Neural progenitor cell (in vitro differentiated cells): ENCODE data around the gene ANXA6. TPM values are rescaled to one million over a fixed set of nuclear protein-coding genes. Genes with fewer than 3 reads are reported as not detected.

Experiments
- DNase-seq: peaks from one replicate; pipeline ENCODE4 v3.0.0-alpha.2; 2016; ENCODE audit warnings: low spot score
- H2AFZ ChIP-seq: fragments of 200-600 bp; sonication (generic); replicated peaks from 2 replicates; pipeline ENCODE4 v1.6.1; 2016; ENCODE audit warnings: antibody characterized with exemption
- H3F3A ChIP-seq: fragments of 200-600 bp; sonication (generic); 2 replicates; pipeline ENCODE4 v1.6.1; 2016; ENCODE audit warnings: antibody characterized with exemption, low read depth
- H3K27ac ChIP-seq: fragments of 200-600 bp; sonication (generic); 2 replicates; pipeline ENCODE4 v1.5.1; 2016; ENCODE audit warnings: mild to moderate bottlenecking
- H3K27me3 ChIP-seq: fragments of 200-600 bp; sonication (generic); 2 replicates; pipeline ENCODE4 v1.6.1; 2016; ENCODE audit warnings: mild to moderate bottlenecking, moderate library complexity
- H3K36me3 ChIP-seq: fragments of 200-600 bp; sonication (generic); 2 replicates; pipeline ENCODE4 v1.5.1; 2016
- H3K4me1 ChIP-seq: fragments of 200-600 bp; sonication (generic); 2 replicates; pipeline ENCODE4 v1.6.1; 2016; ENCODE audit warnings: mixed run types
- H3K4me2 ChIP-seq: fragments of 200-600 bp; sonication (generic); 2 replicates; pipeline ENCODE4 v1.6.1; 2016
- H3K4me3 ChIP-seq: fragments of 200-600 bp; sonication (generic); 2 replicates; pipeline ENCODE4 v1.5.1; 2016
- H3K79me2 ChIP-seq: fragments of 200-600 bp; sonication (generic); 2 replicates; pipeline ENCODE4 v1.6.1; 2016; ENCODE audit warnings: low read depth
- H3K9ac ChIP-seq: fragments of 200-600 bp; sonication (generic); 2 replicates; pipeline ENCODE4 v1.6.1; 2016
- H3K9me3 ChIP-seq: fragments of 200-600 bp; sonication (generic); 2 replicates; pipeline ENCODE4 v1.5.1; 2016; ENCODE audit warnings: low read depth
- H4K20me1 ChIP-seq: fragments of 200-600 bp; sonication (generic); 2 replicates; pipeline ENCODE4 v1.6.1; 2016; ENCODE audit warnings: low read depth
- H3K27ac Mint-ChIP-seq: 3 replicates; pipeline ENCODE4 v1.8.0; 2021; ENCODE audit warnings: mixed read lengths
- H3K27me3 Mint-ChIP-seq: 2 replicates; pipeline ENCODE4 v1.8.0; 2022; ENCODE audit warnings: low read depth, mild to moderate bottlenecking, inconsistent platforms, moderate library complexity, mixed read lengths; ENCODE audit not compliant: insufficient read depth
- H3K36me3 Mint-ChIP-seq: 3 replicates; pipeline ENCODE4 v1.8.0; 2021; ENCODE audit warnings: mixed read lengths
- H3K4me1 Mint-ChIP-seq: 3 replicates; pipeline ENCODE4 v1.8.0; 2021; ENCODE audit warnings: mixed read lengths
- H3K4me3 Mint-ChIP-seq: 3 replicates; pipeline ENCODE4 v1.8.0; 2021; ENCODE audit warnings: mild to moderate bottlenecking, moderate library complexity, mixed read lengths
- H3K9me3 Mint-ChIP-seq: 3 replicates; pipeline ENCODE4 v1.8.0; 2020; ENCODE audit warnings: mixed read lengths
- EZH2 ChIP-seq: fragments of 200-600 bp; sonication (generic); IDR thresholded peaks from 2 replicates; pipeline ENCODE4 v1.6.1; 2017; ENCODE audit warnings: antibody characterized with exemption, mild to moderate bottlenecking, moderate library complexity
- EZH2phosphoT487 ChIP-seq: fragments of 200-600 bp; sonication (generic); IDR thresholded peaks from 2 replicates; pipeline ENCODE4 v1.6.1; 2017; ENCODE audit warnings: antibody characterized with exemption
- total RNA-seq: library from RNA; depleted of rRNA; stranded (reverse); fragments of >200 nt; gene quantifications from 2 replicates; pipeline ENCODE4 v1.2.3, GENCODE V29; 2015; ENCODE audit warnings: low replicate concordance
- TF ChIP-seq, protein P1 (sequence below): fragments of 200-600 bp; sonication (generic); IDR thresholded peaks from 2 replicates; pipeline ENCODE4 v1.5.1; 2017; ENCODE audit warnings: antibody characterized with exemption, mild to moderate bottlenecking

ANXA6 gene
- total RNA-seq, 1 donor from 2014 or later: 97.6 TPM

DNA sequence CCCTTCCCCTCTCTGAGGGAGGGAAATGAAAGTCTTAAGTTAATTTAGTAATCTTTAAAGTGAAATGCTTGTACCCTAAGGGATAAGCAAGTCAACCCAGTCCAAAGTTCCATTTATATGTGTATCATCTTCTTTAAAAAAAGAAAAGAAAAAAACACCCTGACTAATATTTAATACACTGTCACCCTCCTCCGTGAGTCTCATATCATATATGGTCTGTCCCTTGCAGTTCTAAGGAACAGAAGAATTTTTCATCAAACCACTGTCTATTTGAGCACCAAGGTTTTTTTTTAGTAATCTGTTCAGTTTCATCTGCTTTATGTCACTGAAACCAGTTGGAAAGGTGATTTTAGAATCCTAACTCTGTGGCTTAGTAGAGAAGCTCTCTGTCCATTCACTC is 92.0 kb downstream of the ANXA6 start:
- Histone ChIP-seq H3K9me3 (no peaks in the 10 kb centered on the region), H3K27me3 (no peaks in the 10 kb centered on the region), H3K27ac (no peak overlapping the region), H2AFZ (no peak overlapping the region), H3K36me3 (no peaks in the 10 kb centered on the region), H3F3A (no peaks in the 10 kb centered on the region), H3K4me3 (no peak overlapping the region), H3K4me2 (no peak overlapping the region), H3K4me1 (no peaks in the 10 kb centered on the region), H4K20me1 (peaks cover 45% of the 10 kb centered on the region), H3K9ac (no peak overlapping the region), H3K79me2 (peaks cover 6% of the 10 kb centered on the region)
- Mint-ChIP-seq H3K4me1 (peaks cover 10% of the 10 kb centered on the region), H3K4me3 (no peak overlapping the region), H3K27me3 (no peaks in the 10 kb centered on the region), H3K9me3 (peaks cover 2% of the 10 kb centered on the region), H3K36me3 (peaks cover 7% of the 10 kb centered on the region), H3K27ac (no peak overlapping the region)
- no peak for TF ChIP-seq EZH2phosphoT487
- TF ChIP-seq, protein P1, sequence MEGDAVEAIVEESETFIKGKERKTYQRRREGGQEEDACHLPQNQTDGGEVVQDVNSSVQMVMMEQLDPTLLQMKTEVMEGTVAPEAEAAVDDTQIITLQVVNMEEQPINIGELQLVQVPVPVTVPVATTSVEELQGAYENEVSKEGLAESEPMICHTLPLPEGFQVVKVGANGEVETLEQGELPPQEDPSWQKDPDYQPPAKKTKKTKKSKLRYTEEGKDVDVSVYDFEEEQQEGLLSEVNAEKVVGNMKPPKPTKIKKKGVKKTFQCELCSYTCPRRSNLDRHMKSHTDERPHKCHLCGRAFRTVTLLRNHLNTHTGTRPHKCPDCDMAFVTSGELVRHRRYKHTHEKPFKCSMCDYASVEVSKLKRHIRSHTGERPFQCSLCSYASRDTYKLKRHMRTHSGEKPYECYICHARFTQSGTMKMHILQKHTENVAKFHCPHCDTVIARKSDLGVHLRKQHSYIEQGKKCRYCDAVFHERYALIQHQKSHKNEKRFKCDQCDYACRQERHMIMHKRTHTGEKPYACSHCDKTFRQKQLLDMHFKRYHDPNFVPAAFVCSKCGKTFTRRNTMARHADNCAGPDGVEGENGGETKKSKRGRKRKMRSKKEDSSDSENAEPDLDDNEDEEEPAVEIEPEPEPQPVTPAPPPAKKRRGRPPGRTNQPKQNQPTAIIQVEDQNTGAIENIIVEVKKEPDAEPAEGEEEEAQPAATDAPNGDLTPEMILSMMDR: no peak
- no peak for TF ChIP-seq EZH2
- DNase-seq: no peak

DNA sequence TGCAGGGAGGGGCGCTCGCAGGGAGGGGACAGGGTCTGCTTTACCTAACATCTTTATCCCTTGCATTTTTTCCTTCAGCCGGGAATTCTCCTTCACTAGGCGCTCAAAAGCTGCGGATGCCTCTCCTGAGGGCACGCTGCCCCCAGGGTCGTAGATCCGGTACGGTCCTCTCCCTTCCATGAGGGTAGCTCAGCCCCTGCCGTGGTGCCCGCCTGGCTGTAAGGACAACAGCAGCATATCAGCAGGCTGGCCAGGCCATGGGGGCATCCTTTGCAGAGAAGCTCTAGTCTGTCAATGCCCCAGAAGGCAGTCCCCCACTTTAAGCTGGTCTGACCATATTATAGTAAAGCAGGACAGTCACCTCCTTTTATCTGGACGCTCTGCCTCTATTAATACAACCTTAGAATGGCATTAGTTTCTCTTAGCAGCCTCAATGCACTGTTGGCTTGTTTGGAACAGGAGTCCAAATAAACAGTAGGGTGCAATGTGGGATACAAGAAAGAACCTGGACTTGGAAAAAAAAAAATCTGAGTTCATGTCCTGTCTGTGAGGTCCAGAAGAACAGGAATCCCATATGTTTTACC is 92.6 kb downstream of the ANXA6 start:
- no peak overlapping the region for H3K27ac ChIP-seq
- no peak for DNase-seq
- no peak overlapping the region for H2AFZ ChIP-seq
- no peak overlapping the region for H3K4me3 ChIP-seq
- no peak overlapping the region for H3K4me2 ChIP-seq
- Mint-ChIP-seq H3K27ac (no peak overlapping the region), H3K4me3 (no peak overlapping the region), H3K9me3 (peaks cover 2% of the 10 kb centered on the region), H3K4me1 (peaks cover 10% of the 10 kb centered on the region), H3K36me3 (peaks cover 7% of the 10 kb centered on the region), H3K27me3 (no peaks in the 10 kb centered on the region)
- no peak overlapping the region for H3K9ac ChIP-seq
- H3K9me3 ChIP-seq: no peaks in the 10 kb centered on the region
- H3K27me3 ChIP-seq: no peaks in the 10 kb centered on the region
- no peaks in the 10 kb centered on the region for H3K4me1 ChIP-seq
- TF ChIP-seq EZH2: no peak
- TF ChIP-seq, protein P1: no peak
- no peak for TF ChIP-seq EZH2phosphoT487
- H4K20me1 ChIP-seq: peaks cover 39% of the 10 kb centered on the region
- no peaks in the 10 kb centered on the region for H3F3A ChIP-seq
- H3K79me2 ChIP-seq: peaks cover 6% of the 10 kb centered on the region
- H3K36me3 ChIP-seq: no peaks in the 10 kb centered on the region

DNA sequence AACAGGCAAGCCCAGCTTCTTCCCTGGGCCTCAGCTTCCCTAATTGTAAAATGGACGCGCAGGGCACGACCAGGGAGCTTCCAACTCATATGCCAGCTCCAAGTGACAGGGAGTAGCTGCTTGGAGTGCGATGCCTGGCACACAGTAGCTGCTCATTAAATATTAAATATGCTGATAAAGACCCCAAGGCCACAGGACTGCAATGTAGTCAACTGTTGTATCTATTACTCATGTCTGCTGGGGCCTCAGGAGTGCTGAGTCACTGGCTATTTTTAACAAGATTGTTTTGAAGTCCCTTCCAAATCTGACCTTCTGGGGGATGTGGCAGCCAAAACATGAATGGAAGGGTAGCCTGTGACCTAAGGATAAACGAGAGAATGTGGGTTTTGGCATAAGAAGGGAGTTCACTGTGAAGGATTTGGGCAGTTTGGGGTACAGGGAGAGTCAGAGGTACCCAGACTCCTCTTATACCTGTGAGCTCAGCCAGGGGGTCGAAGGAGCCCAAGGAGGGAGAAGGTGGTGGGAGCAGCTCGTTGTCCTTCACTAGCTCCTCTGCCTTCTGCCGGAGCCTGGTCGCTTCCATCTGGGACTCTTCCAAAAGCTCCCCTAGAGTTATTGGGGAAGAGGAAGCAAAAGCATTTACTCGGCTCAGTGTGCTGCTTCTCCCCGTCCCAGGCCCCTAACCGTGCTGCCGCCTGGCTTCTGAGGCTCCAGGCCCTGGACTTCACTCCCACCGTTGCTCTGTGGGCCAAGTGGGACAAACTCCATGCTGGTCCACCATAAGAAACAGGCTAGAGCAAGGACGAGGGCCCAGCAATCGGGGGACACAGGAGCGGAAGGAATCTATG is 94.2 kb downstream of the ANXA6 start:
- no peaks in the 10 kb centered on the region for H3K27me3 ChIP-seq
- peaks cover 13% of the 10 kb centered on the region for H3K36me3 Mint-ChIP-seq

More for the DNA sequence above, 94.2 kb downstream of the ANXA6 start:
- no peaks in the 10 kb centered on the region for H3K27me3 Mint-ChIP-seq
- Histone ChIP-seq H3K36me3 (no peaks in the 10 kb centered on the region), H3K79me2 (peaks cover 6% of the 10 kb centered on the region), H3K9ac (no peak overlapping the region), H3K4me1 (no peaks in the 10 kb centered on the region), H3F3A (no peaks in the 10 kb centered on the region), H3K27ac (no peak overlapping the region), H3K9me3 (no peaks in the 10 kb centered on the region), H3K4me2 (no peak overlapping the region), H3K4me3 (no peak overlapping the region), H2AFZ (no peak overlapping the region), H4K20me1 (peaks cover 22% of the 10 kb centered on the region)
- H3K9me3 Mint-ChIP-seq: peaks cover 2% of the 10 kb centered on the region
- peaks cover 10% of the 10 kb centered on the region for H3K4me1 Mint-ChIP-seq
- peak overlapping the region; percentile 26 for H3K27ac Mint-ChIP-seq
- no peak for DNase-seq
- H3K4me3 Mint-ChIP-seq: no peak overlapping the region
- TF ChIP-seq, protein P1: no peak
- TF ChIP-seq EZH2phosphoT487 (no peak), EZH2 (no peak)
